ENCODE data around the gene NUCB2.

GRCh38 chr11:17266781-17267180 lies 9.8 kb upstream of the NUCB2 start:
- no peak for TF ChIP-seq EZH2 (IDR thresholded peaks at IDR 0.05; ENCODE audit: borderline replicate concordance, low read depth, low read length, poor library complexity, severe bottlenecking)
- no peak for TF ChIP-seq CTCF (conservative IDR thresholded peaks at IDR 0.05; ENCODE audit: low read depth, low read length)
